H1 (cell line): ENCODE measurements around the gene SIKE1.
"Not testable (repeated sequence)": the region's sequence is repeated elsewhere in the genome, so short reads cannot be mapped to it uniquely, and the experiment has no call there.

ENCODE experiments used
- CREB1 ChIP-seq: IDR thresholded peaks from 2 replicates; pipeline ENCODE4 v1.6.1; 2012; ENCODE audit warnings: inconsistent platforms
- CTCF ChIP-seq, 3 experiments: IDR thresholded peaks; 1 replicate in 2 of 3; 2 replicates in 1 of 3; pipeline versions ENCODE4 v1.5.1 to v1.6.1; 2011; ENCODE audit warnings: low read length in 3 of 3, mild to moderate bottlenecking in 3 of 3, inconsistent platforms in 2 of 3, low read depth in 1 of 3, moderate library complexity in 1 of 3; ENCODE audit not compliant: insufficient read depth in 1 of 3; ENCODE audit errors: control extremely low read depth in 1 of 3
- FOSL1 ChIP-seq: IDR thresholded peaks from 2 replicates; pipeline ENCODE4 v1.6.1; 2011; ENCODE audit warnings: mild to moderate bottlenecking, low read depth, low read length, moderate library complexity; ENCODE audit not compliant: insufficient read depth
- RFX5 ChIP-seq: IDR thresholded peaks from 2 replicates; pipeline ENCODE4 v1.6.1; 2011; ENCODE audit warnings: low read depth, low read length, improper control_type of control experiment, borderline replicate concordance
- SIX5 ChIP-seq: IDR thresholded peaks from 2 replicates; pipeline ENCODE4 v1.6.1; 2011; ENCODE audit warnings: mild to moderate bottlenecking, low read depth, low read length
- SP1 ChIP-seq: IDR thresholded peaks from 2 replicates; pipeline ENCODE4 v1.6.1; 2011; ENCODE audit warnings: low read depth, low read length
- SP2 ChIP-seq: IDR thresholded peaks from 2 replicates; pipeline ENCODE4 v1.6.1; 2012; ENCODE audit warnings: mild to moderate bottlenecking, low read length, inconsistent platforms
- TBP ChIP-seq: IDR thresholded peaks from 2 replicates; pipeline ENCODE4 v1.6.1; 2011; ENCODE audit warnings: low read depth, low read length, improper control_type of control experiment
- ZNF274 ChIP-seq: IDR thresholded peaks from 2 replicates; pipeline ENCODE4 v1.7.0; 2012; ENCODE audit warnings: low read length, borderline replicate concordance; ENCODE audit errors: extremely low read depth

DNA sequence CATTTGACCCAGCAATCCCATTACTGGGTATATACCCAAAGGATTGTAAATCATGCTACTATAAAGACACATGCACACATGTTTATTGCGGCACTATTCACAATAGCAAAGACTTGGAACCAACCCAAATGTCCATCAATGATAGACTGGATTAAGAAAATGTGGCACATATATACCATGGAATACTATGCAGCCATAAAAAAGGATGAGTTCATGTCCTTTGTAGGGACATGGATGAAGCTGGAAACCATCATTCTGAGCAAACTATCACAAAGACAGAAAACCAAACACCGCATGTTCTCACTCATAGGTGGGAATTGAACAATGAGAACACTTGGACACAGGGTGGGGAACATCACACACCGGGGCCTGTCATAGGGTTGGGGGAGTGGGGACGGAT, 3.8 kb downstream of the SIKE1 start:
- not testable (repeated sequence) for TF ChIP-seq SP1; CREB1; CTCF (IDR thresholded peaks at IDR 0.05; ENCODE audit: control extremely low read depth in 1 of 3, insufficient read depth in 1 of 3, low read depth in 1 of 3, low read length in 3 of 3); SP2; SIX5; FOSL1; RFX5; TBP; ZNF274
